Measurements from ENCODE around the gene ZNF585A.
"Not testable (repeated sequence)": the region's sequence is repeated elsewhere in the genome, so short reads cannot be mapped to it uniquely, and the experiment has no call there.

ZNF585A gene

GRCh38 chr19:37172368-37173366, at the start of gene ZNF585A:
Gene ZNF585A, minus strand, starts transcription at chr19:37172695. Its CDS starts 2,785 bp downstream, at chr19:37169910.
- peak; percentile 93 for DNase-seq

DNA sequence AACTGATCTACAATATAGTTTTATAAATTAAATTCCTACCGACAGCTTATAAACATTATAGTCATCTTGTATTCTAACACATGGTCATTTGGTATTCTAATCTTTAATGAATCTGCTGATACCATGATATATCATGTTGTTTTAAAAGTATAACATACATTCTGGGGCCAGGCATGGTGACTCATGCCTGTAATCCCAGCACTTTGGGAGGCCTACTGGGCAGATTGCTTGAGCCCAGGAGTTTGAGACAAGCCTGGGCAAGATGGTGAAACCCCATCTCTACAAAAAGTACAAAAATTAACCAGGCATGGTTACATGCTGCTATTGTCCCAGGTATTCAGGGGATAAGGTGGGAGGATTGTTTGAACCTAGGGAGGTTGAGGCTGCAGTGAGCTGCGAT, 48.6 kb upstream of the ZNF585A start:
- no peak for DNase-seq

GRCh38 chr19:37220383-37220782, 47.9 kb upstream of the ZNF585A start:
- DNase-seq, result no peak

DNA sequence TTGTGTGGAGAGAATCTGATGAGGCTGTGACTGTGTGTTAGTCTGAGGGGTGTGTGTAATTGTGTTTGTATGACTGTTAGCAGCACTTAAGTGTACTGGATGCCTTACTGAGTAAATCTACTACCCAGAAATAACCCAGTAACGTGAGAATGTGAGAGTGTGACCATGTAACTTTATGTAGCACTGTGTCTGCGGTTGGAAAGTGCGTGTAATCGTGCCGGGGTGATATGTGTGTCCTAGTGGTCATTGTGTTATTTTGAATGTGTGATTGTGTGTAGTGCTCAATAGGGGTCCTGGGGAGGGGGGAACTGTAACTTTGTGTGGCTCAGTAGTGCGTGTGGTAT, 46.1 kb upstream of the ZNF585A start:
- DNase-seq, result no peak

DNA sequence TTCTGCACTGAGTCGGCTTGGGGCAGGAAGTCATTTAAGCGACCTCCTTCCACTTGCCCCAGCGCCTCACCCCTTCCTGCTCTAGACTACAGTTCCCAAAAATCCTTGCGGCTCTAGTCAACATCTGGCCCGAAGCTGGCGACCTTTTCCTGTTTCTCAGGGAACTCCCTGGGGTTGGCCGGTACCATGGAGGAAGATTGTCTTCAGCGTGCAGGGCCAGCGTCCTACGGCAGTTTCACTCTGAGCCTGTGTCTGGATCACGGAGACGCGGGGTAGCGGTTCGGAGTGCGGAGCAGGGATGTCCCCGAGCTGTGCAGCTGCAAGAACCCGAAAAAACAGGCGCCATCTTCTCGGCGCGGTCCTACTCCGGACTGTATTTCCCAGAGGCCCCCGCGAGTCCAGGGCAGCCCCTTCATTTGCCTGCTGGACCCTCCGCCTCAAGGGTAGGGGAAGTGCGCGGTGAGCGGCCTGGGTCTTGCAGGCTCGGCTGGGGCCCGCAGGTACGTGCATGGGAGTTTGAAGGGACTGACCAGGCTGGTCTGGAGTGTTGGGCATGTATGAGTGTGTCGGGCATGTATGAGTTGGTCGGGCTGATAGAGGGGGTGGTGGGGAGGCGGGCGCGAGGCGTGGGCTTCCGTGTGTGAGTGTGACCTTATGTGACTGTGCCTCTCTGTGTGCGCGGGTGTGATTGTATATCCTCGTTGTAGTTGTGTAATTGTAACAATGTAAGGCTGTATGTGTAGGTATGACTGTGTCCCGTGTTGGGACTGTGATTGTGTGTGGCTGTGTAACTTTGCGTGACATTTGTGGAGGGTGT, 45.5 kb upstream of the ZNF585A start, which contains the start of gene ZNF383:
Gene ZNF383, plus strand, starts transcription at position 440 of the 817 bp plus-strand sequence. CDS start 12,240 bp downstream, outside the sequence.
- peak; percentile 83 for DNase-seq

GRCh38 chr19:37217480-37217774, 44.9 kb upstream of the ZNF585A start:
- DNase-seq, result no peak

DNA sequence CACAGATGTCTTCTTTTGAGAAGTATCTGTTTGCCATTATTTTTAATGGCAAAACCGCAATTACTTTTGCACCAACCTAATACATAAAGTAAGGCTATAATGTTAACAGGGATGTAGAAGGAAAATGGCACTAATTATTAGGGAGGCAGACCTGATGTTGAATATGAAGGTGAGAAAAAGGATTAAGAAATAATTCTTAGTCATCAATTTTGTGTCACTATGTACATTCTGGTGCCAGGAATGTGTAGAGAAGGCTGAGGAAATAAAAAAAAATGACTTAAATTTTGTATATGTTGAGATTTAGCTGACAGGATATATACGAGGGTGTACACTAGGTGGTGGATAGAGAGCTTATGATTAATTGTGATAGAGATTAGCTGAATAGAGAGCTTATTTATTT, 25.3 kb upstream of the ZNF585A start:
- DNase-seq, result no peak

GRCh38 chr19:37197115-37197514, 24.6 kb upstream of the ZNF585A start:
- not testable (repeated sequence) for DNase-seq

DNA sequence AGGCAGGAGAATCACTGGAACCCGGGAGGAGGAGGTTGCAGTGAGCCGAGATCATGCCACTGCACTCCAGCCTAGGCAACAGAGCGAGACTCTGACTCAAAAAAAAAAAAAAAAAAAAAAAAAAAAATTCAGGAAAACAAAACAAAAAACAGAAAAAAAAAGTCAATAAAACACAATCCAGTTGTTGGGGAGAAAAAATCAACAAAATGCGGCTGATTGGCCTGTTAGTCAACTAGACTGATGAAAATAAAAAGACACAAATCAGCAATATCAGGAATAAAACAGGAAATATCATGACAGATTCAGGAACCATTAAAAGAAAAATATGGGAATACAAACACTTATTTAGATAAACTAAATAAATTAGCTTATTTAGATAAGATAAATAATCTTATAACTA, 22.8 kb upstream of the ZNF585A start:
- DNase-seq, result not testable (repeated sequence)

GRCh38 chr19:37186071-37186470, 13.6 kb upstream of the ZNF585A start:
- not testable (repeated sequence) for DNase-seq

DNA sequence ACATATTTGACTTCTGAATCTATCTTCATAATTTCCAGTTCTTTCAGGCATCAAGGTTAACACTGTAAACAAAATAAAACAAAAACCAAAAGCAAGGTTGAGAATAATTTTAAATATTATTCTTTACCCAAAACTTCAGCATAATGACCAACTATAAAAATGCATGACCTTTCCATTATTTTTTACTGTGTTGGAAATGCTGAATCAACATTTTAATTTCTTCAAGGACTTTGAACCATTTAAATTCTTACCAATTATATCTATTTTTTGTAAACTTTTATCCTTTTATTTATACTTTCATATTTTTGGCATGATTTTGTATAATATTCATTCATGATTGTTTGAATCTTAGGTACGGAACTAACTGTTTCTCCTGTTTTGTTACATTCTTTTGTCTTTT, 6.9 kb downstream of the ZNF585A start:
- no peak for DNase-seq

- DNase-seq, result no peak
Measured at GRCh38 chr19:37160153-37160552, 12.3 kb downstream of the ZNF585A start.

DNA sequence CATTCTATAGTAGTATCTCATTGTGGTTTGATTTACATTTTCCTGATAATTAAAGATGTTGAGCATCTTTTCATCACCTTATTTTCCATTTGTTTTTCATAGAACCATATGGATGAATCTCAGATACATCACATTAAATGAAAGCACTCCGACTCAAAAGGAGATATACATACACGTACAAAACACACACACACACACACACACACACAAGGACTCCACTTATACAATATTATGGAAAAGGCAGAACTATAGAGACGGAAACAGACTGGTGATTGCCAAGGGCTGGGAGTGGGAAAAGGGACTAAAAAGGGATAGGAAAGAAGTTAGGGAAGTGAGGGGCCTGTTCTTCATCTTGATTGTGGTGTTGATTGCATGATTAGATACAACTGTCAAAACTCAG, 24.3 kb downstream of the ZNF585A start:
- DNase-seq, result no peak

DNA sequence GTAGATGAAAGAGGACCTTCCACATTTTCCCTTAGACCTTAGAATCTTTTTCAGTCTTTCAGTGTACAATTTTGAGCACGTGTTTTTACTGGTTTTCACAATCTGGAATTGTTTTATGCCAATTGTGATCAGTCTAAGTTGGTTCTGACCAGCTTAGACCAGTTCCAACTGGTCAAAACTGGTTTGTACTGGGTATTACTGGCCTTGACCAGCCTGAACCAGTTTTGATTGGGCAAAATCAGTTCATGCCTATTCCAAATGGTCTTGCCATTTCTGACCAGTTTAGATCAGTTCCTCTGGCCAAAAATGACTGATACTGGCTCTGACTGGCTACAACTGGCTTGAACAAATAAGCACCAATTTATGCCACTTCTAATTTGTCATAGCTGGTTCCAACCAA, 36.4 kb downstream of the ZNF585A start:
- no peak for DNase-seq

GRCh38 chr19:37128821-37129177, 43.7 kb downstream of the ZNF585A start:
- DNase-seq, result no peak

DNA sequence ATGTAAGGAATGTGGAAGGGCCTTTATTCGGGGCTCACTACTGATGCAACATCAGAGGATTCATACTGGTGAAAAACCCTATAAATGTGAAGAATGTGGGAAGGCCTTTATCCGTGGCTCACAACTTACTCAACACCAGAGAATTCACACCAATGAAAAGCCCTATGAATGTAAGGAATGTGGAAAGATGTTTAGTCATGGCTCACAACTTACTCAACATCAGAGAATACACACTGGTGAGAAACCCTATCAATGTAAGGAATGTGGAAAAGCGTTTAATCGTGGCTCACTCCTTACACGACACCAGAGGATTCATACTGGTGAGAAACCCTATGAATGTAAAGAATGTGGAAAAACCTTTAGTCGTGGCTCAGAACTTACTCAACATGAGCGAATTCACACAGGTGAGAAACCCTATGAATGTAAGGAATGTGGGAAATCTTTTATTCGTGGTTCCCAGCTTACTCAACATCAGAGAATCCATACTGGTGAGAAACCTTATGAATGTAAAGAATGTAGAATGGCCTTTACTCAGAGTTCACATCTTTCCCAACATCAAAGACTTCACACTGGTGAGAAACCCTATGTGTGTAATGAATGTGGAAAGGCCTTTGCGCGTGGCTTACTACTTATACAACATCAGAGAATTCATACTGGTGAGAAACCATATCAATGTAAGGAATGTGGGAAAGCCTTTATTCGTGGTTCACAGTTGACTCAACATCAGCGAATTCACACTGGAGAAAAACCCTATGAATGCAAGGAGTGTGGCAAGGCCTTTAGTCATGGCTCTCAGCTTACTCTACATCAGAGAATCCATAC, 44.3 kb downstream of the ZNF585A start:
- no peak for DNase-seq

GRCh38 chr19:37122093-37122492, 50.4 kb downstream of the ZNF585A start:
- not testable (repeated sequence) for DNase-seq

DNA sequence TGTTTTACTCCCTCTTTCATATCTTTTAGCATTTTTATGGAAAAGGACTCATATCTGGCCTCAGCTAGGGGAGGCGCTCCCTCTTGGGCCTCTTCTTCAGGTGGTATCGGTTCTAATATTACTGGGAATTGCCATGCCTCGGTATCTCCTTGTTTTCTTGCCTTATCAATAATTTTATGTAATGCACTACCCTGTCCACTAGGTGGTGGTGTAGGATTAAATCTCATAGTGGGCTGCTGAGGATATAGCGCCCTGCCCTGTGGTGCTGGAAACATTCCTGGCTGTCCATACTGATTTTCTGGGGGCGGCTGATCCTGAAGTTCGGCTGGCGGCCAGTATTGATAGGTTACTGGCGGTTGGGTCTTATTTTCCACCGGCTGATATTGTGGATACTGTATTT, 58.5 kb downstream of the ZNF585A start:
- DNase-seq, result no peak

DNA sequence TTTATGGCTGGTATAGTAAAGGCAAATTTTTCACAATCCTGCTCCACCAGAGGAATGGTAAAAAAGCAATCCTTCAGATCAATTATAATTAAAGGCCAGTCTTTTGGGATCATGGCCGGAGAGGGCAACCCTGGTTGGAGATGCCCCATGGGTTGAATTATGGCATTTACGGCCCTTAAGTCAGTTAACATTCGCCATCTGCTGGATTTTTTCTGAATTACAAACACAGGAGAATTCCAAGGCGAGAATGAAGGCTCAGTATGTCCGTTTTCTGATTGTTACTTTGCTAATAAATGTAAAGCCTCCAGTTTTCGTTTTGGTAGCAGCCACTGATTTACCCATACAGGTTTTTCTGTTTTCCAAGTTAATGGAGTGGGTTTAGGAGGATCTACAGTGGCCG, 60.7 kb downstream of the ZNF585A start:
- not testable (repeated sequence) for DNase-seq

DNA sequence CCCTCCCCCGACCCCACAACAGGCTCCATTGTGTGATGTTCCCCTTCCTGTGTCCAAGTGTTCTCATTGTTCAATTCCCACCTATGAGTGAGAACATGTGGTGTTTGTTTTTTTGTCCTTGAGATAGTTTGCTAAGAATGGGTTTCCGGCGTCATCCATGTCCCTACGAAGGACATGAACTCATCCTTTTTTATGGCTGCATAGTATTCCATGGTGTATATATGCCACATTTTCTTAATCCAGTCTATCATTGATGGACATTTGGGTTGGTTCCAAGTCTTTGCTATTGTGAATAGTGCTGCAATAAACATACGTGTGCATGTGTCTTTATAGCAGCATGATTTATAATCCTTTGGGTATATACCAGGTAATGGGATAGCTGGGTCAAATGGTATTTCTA, 68.4 kb downstream of the ZNF585A start:
- not testable (repeated sequence) for DNase-seq

GRCh38 chr19:37098570-37098969, 73.9 kb downstream of the ZNF585A start:
- DNase-seq, result no peak

DNA sequence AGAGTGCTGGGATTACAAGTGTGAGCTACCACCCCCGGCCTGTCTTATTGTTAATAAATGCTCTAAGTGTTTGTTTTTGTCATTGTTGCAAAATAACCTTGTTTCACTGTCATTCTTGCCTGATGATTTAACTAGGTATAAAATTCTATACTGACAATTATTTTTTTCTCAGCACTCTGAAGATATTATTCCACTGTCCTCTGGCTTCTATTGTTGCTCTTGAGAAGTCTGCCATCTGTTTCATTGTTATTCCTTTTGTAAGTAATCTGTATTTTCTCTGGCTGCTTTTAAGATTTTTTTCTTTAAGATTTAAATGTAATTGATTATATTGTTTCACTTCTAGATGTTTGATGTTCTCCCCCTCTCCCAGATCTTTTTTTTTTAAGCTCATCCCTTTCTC, 76.6 kb downstream of the ZNF585A start:
- DNase-seq, result no peak
